HG03097 (cell line): ENCODE data around the gene BRIP1.
"Not testable (repeated sequence)": the region's sequence is repeated elsewhere in the genome, so short reads cannot be mapped to it uniquely, and the experiment has no call there.

Source experiments
- ATAC-seq: cut with Tn5 transposase; IDR thresholded peaks from one replicate; pipeline ENCODE4 v1.9.1; 2021; ENCODE audit not compliant: unreplicated experiment, low FRiP score

The BRIP1 gene

DNA sequence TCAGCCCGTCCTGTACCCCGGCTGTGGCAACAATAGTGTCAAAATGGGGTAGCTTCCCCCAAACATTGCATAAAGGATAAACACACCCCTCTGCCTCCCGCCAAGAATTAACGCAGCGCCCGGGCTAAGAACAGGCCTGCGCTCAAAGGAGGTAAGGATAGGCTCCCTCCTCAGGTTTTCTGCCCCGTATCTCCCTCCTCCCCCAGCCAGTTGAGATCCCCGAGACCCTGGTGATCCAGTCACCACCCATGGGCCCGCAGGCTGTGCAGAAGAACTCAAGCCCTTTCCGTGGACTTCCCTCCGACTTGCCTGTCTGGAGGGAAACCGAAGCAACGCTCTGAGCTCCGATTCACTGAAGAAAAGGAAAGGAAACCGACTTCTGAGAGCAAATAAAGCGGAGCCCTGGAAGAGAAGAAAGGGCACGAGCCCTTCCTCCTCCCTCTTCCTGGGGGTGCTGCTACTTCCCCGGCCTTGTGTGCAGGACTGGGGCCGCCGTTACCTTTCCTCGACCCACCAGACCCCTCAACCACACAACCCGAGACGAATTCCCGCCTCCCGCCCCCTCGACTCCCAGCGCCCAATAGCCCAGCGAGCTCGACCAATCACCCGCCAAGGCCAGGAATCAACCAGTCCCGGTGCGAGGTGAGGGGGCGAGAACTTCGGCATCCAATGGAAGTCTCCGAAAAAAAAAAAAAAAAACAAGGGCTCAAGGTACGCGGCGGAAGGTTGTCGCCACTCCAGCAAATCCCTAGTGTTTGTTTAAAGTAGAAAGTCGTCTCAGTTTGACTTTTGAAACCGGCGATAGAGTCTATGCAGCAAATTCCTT, at the start of gene BRIP1:
BRIP1 (minus strand) TSS at position 554 of the 826 bp plus-strand sequence. CDS start 1,989 bp downstream, outside the sequence.
- ATAC-seq, result peak; percentile 85

DNA sequence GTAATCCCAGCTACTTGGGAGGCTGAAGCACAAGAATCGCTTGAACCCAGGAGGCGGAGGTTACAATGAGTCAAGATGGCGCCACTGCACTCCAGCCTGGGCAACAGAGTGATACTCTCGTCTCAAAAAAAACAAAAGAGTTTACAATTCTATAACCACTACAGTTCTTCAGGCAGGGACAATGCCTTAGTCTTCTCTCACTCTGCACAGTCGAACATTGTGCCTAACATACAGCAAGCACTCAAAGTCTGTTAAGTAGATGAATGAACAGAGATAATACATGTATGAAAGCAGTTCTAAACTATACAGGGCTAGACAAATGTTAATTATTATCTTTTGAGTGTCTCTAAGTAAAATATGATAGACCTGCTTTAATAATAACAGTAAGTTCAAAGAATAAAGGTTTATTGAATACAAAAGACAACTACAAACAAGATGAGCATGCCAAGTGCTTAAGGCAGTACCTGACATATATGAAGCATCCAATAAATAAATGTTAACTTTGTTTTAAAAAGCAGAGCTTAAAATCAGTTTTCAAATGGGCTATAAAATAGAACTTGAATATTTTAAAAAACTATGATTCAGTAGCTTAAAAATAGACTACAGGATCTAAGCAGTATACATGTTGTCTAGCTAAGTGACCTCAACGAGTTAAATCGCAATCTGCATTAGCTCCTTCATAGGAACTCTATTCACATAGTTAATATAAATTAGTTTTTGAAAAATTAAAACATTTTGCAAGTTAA, 45.1 kb upstream of the BRIP1 start:
- no peak for ATAC-seq

DNA sequence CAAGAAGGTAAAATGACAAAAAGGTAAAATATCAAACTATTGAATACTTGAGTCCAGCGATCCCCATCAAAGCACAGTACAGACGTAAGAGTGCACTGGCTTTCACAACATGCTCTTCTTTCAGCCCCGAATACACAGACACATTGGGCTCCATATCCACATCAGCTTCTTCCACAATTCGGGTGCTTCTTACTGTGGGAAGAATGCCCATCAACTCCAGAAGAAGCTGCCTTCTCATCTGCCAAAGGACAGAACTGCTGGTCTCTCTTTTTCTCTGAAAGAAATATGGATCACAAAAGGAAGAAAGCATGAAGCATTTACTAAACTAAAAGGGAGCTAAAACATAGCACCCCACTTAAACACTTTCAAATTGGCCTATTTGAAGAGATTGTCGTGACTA, 44.0 kb upstream of the BRIP1 start:
- ATAC-seq, result no peak

DNA sequence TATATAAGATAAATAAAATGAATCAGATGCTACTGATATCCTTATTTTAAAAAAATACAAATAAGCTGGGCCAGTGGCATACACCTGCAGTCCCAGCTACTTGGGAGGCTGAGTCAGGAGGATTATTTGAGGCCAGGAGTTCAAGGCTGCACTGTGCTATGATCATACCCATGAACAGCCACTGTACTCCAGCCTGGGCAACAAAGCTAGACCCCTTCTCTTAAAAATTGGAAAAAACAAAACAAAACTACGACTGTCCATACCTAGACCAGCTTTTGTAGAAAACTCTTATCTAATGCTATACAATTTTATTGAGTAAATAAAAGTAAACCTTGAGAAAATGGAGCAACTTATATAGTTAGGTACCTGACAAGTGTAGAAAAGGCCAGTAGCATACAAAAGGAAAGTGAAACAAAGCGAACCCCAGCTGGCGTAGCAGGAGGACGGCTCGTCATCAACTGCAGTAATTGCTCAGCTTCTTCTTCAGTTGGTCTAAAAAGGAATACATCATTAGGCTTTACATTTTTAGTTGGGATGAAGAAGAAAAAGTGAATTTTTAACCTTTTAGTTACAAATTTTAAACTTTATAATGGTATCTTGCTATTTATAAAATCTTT, 40.9 kb upstream of the BRIP1 start:
- ATAC-seq, result peak; percentile 81

DNA sequence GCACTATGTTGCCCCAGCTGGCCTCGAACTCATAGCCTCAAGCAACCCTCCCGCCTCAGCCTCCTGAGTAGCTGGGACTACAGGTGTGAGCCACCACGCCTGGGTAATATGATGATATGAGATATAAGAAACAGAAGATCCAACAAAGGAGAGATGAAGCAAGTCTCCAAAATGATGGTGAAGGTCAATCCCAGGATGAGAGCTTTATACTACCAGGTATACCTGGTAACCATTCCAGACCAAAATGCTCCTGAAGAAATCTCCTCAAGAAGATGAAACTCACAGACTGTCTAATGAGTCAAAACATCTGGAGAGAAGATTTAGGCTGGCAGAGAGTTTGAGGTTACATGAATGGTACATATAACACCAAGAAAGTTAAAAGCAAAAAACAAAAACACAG, 39.9 kb upstream of the BRIP1 start:
- no peak for ATAC-seq

DNA sequence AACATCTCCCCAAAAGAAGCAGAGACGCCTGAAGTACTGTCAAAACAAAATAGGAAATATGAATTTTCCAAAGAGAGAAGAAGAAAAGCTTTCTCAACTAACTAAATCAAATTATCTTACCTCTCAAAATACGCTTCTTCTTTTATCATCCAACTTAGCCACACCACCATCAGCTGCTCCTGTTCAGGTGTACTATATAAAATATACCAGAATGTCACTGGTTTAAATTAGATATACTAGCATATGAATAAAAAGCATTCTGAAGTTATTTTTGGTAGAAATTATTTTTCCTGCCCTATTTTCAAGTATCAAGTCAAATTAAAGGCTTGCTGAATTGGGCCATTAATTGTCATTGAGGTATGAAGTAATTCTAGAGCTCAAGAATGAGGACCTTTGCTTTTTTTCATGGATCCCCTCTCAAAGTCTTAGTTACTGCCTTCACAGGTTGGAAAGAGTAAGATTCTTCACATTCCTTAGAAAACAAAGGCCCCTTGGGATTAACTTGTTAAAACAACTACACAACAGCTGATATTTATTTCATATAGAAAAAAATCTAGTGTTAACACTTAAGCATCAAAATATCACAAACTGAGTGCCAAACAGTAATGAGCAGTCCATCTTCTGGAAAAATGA, 34.3 kb upstream of the BRIP1 start:
- no peak for ATAC-seq

DNA sequence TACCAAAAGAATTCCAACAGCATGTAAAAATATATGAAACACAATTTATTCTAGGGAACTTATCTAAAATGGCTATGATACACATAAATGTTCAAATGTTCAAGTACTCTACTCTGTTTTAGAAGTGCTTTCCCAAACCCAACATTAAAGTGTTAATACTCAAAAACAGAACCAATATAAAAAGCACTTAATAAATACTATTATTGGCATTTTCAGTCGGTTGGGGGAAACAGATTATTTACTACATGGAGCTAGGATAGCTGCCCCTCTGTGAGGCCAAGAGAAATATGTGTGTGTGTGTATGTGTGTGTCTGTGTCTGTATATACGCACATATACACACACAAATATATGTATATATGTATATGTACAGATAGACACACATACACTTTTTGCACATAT, 32.1 kb upstream of the BRIP1 start:
- no peak for ATAC-seq

DNA sequence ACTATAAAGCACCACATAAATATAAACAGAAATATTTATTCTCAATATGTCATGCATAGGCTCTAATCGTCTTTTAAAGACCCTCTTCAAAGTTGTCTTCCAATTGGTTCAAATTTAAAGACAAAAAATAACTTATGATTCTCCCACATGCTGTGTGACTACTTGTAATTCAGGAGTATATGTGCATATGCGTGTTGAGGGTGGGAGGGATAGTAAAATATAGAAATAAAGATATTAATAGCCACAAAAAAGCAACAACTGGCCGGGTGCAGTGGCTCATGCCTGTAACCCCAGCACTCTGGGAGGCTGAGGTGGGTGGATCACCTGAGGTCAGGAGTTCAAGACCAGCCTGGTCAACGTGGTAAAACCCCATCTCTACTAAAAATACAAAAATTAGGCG, 31.0 kb upstream of the BRIP1 start:
- not testable (repeated sequence) for ATAC-seq

DNA sequence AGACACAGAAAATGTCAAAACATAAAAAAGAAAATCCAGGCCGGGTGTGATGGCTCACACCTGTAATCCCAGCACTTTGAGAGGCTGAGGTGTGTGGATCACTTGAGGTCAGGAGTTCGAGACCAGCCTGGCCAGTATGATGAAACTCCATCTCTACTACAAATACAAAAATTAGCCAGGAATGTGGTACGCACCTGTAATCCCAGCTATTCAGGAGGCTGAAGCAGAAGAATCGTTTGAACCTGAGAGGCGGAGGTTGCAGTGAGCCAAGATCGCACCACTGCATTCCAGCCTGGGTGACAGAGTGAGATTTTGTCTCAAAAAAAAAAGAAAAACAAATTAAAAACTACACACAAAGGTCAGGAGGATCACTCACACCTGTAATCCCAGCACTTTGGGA, 24.4 kb upstream of the BRIP1 start:
- not testable (repeated sequence) for ATAC-seq

DNA sequence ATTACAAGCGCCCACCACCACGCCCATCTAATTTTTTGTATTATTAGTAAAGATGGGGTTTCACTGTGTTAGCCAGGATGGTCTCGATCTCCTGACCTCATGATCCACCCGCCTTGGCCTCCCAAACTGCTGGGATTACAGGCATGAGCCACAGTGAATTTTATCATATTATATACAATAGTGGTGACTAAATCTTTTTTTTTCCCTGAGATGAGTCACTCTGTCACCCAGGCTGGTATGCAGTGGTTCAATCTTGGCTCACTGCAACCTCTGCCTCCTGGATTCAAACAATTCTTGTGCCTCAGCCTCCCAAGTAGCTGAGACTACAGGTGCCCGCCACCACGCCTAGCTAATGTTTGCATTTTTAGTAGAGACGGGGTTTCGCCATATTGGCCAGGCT, 22.5 kb upstream of the BRIP1 start:
- not testable (repeated sequence) for ATAC-seq

DNA sequence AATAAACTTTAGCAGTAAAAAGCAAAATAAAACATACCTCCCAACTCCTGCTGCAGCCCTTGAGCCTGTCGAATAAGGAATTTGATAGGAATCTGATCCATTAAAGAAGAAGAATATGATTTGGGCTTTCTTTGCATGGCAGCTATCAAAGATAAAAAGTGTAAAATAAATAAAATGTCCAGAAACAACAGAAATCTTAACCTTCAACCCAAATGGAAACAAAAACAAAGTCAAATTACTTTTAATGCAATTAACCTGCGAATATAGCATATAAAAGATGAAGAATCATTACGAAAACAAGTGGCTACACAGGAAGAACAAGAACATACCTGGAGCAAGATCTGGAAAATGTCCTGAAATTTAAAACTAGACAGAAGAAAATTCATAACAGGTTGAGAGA, 21.5 kb upstream of the BRIP1 start:
- no peak for ATAC-seq

DNA sequence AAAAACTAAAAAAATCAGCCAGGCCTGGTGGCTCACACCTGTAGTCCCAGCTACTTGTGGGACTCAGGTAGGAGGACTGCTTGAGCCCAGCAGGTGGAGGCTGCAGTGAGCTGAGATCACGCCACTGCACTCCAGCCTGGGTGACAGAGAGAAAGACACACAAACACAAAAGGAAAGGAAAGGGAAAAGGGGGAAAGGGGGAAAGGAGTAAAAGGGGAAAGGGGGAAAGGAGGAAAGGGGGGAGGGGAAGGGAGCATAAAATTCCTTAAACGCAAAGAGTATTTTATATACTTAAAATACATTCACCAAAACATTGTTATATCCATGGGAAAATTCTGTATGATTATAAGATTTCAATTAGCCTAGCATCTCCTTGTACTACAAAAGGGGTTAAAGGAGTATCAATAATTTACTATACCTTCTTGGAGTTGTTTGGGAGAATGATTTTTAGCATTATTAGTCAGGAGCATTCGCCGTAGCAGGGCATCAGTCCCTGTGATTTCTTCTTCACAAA, 17.3 kb upstream of the BRIP1 start:
- ATAC-seq, result no peak

DNA sequence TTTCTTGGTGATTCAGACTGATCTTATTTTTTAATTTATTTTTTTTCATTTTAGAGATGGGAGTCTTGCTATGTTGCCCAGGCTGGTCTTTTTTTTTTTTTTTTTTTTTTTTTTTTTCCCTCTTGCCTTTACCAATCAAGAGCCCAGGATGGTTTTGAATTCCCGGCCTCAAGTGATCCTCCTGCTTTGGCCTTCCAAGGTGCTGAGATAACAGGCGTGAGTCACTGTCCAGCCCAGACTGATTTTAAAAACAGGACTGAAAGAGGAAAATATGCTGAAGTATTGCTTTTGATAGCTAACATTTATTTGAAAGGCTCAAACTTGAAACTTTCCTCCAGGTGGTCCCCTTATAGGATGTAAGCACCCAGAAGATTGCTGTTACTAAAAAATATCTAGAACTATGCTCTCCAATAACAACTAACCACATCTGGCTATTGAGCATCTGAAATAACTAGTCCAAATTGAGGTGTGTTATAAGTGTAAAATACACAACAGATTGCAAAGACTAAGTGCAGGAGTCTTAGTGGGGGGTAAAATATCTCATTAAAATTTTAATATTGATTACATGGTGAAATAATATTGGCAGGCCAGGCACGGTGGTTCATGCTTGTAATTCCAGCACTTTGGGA, 15.8 kb upstream of the BRIP1 start:
- no peak for ATAC-seq

DNA sequence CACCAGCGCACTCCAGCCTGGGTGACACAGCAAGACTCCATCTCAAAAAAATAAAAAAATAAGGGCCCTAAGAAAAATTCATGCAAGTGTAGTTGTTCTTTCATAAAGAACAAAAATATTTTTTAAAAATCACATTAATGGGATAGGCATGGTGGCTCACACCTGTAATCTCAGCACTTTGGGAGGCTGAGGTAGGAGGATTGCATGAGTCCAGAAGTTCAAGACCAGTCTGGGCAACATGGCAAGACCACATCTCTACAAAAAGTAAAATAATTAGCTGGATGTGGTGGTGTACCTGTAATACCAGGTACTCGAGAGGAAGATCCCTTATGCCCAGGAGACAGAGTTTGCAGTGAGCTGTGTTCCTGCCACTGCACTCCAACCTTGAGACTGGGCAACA, 15.2 kb upstream of the BRIP1 start:
- no peak for ATAC-seq

DNA sequence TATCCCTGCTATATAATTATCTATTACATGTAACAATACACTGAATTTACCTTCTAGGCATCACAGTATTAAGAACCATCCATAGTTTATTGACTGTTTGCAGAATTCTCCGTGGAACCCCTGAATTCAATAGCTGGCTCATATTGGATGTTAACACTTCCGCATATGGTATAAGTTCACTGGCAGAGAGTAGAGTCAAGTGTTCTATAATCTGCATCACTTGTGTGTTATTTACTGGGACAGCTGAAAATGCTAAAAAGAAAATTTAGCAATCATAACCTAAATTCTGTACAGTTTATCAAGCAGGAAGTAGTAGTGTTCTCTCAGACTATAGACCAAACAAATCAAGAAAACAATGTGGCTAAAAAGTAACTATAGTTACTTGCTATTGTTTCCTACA, 14.5 kb upstream of the BRIP1 start:
- ATAC-seq, result no peak

DNA sequence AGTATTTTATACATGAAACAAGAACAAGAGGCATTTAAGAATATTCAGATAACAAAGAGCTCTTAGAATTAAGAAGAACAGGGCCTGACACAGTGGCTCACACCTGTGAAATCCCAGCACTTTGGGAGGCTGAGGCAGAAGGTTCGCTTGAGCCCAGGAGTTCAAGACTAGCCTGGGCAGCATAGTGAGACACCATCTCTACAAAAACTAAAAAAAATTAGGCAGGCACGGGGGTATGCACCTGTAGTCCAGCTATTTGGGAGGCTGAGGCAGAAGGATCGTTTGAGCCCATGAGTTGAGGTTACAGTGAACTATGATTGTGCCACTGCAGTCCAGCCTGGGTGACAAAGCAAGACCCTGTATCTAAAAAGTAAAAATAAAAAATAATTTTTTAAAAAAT, 12.5 kb upstream of the BRIP1 start:
- no peak for ATAC-seq

DNA sequence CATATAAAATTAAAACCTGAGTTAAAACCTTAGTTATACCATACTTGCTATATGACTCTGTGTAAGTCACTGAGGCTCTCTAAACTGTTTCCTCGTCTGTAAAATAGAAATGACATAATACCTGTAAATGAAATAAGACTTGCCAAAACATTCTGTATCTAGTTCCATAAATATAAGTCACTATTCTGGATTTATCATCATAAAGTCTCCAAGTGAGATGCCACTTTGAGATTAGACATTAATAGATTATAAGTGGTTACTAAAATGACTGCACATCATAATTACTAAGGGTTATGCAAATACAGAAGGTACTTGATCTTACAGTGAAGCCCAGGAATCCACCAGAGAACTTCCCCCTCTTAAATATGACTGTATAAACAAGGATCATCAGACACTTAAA, 12.0 kb upstream of the BRIP1 start:
- ATAC-seq, result no peak

DNA sequence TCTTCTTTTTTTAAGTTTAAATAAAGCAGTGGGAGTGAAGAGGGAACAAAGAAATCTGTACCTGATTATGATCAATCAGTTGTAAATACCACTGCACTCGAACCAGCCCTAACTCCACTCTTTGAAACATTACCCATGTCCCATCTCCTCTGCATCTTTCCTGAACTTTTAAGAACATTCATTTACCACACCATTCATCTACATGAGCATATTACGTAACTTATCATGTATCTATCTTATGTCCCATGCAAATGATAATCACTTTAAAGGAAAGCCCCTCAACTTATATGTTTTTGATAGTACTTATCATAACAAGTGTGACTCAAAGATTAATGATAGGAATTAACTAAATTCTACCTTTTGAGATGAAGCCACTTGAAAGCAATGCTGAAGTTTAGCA, 10.7 kb upstream of the BRIP1 start:
- ATAC-seq, result no peak

DNA sequence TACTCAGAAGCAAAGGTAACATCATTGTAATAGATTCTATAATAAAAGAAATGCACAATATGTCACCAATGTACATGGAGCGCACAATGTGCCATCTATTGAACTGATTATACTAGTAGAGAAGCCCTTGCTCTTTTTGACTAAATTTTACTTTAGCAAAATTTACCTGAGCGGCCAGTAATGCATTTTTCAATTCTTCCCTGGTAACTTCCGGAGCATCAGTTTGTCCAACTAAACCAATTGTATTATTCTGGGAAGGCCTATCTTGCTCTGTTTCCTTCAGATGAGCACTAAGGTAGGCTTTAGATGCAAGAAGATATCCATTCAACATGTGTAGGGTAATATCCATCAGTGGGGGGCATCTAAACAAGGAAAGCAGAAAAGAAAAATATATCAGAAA, 8.8 kb upstream of the BRIP1 start:
- ATAC-seq, result no peak

DNA sequence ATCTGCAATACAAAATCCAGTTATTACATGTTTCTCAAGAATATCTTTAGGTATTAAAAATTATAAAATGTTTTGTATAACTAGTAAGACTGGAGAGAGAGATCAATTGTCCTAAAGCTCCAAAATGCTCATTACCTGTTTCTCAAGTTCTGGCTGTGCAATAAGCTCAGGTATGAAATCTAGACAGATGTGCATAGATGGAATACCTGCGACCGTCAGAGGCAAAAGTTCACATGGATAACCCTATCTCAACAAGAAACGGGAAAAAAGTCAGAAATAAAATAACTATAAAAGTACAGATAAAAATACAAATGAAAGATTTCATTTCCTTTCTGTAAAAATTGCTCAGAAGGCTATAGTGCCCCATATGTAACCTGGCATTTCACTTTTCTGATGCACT, 5.8 kb upstream of the BRIP1 start:
- no peak for ATAC-seq
